ENCODE data around the gene NOL3.

The NOL3 gene

DNA sequence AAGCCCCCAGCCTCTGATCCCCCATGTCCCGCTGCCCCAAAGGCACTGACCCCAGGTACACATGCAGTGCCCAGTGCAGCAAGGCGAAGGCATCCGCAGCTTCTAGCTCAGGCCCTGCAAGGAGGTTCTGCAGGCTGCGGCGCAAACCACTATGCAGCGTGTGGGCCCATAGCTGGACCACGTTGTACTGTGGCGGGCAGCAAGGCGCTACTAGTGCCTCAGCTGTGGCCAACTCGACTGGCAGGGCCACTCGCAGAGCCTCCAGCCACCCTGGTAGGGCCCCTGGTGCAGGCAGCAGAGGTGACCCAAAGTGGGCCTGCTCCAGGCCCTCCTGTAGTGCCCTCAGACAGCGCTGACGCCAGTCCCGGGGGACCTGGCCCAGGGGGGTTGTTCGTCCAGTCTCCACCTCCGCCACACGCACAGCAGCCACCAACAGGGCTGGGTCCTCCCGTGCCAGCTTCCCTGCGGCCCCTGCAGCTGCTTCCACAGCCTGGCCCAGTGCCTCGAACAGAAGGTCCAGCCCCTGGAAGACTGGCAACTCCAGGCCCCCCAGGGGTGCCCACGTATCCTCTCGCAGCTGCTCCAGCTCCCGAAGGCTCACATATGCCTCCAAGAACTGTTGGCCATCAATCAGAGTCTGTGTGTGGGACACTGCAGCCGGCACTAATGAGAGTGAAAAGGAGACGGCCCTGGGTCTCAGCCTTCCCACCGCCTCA, 17.0 kb downstream of the NOL3 start:
- ChIA-PET POLR2A (ENCODE audit: low non-redundant PET) (interaction anchor here (0.6 kb wide), 1 partner anchor 236 kb away, joined by 3 read pairs; no protein-coding TSS in a partner anchor), CTCF (no interaction called here)
- H3K27ac ChIP-seq = no peak overlapping the region; the same call in 1 of the 2 replicates
- TF ChIP-seq, protein P1, sequence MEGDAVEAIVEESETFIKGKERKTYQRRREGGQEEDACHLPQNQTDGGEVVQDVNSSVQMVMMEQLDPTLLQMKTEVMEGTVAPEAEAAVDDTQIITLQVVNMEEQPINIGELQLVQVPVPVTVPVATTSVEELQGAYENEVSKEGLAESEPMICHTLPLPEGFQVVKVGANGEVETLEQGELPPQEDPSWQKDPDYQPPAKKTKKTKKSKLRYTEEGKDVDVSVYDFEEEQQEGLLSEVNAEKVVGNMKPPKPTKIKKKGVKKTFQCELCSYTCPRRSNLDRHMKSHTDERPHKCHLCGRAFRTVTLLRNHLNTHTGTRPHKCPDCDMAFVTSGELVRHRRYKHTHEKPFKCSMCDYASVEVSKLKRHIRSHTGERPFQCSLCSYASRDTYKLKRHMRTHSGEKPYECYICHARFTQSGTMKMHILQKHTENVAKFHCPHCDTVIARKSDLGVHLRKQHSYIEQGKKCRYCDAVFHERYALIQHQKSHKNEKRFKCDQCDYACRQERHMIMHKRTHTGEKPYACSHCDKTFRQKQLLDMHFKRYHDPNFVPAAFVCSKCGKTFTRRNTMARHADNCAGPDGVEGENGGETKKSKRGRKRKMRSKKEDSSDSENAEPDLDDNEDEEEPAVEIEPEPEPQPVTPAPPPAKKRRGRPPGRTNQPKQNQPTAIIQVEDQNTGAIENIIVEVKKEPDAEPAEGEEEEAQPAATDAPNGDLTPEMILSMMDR (conservative IDR thresholded peaks at IDR 0.05; ENCODE audit: low read depth) = no peak
- DNase-seq (ENCODE audit: low spot score) = no peak

DNA sequence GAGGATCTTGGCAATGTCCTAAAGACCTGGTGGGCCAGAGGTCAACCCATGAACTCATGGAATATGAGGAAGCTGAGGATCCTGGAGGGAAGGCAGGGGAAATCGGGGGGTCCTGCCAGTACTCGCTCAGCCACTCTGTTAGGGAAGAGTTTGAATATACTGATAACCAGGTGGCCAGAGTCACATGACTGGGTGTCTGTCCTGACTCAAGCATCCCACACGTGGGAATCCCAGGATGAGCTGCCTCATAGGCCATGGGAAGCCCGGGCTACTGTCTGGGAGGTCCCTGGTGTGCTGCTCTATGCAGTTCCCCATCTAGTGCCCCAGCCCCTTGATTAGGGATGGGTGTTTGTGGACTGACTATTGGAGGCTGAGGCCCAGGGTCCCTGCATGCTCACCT, 18.0 kb downstream of the NOL3 start:
- POLR2A ChIA-PET (ENCODE audit: low non-redundant PET) = no interaction called here
- TF ChIP-seq, protein P1 (conservative IDR thresholded peaks at IDR 0.05; ENCODE audit: low read depth) = no peak
- CTCF ChIA-PET = no interaction called here
- no peak overlapping the region for H3K27ac ChIP-seq
- no peak for DNase-seq (ENCODE audit: low spot score)

DNA sequence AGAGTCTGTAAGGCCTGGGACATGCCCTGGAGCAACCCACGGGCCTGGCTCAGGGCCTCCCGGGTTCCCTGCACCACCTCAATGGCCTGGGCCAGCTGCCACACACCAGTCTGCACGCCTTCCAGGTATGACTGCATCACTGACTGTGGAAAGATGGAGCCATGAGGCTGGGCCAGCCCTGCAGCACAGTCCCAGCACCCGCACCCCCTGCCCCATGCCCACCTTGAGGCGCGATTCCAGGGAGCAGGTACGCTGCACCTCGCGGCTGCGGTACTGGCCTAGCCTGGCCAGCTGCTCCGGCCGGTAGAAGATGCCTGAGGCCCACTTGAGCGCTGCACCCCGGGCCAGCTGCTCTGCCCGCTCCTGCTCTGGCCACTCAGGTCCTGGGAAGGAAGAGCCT, 18.5 kb downstream of the NOL3 start:
- DNase-seq (ENCODE audit: low spot score) = no peak
- POLR2A ChIA-PET (ENCODE audit: low non-redundant PET) = no interaction called here
- CTCF ChIA-PET = no interaction called here
- no peak overlapping the region for H3K27ac ChIP-seq
- TF ChIP-seq, protein P1 (conservative IDR thresholded peaks at IDR 0.05; ENCODE audit: low read depth) = no peak

DNA sequence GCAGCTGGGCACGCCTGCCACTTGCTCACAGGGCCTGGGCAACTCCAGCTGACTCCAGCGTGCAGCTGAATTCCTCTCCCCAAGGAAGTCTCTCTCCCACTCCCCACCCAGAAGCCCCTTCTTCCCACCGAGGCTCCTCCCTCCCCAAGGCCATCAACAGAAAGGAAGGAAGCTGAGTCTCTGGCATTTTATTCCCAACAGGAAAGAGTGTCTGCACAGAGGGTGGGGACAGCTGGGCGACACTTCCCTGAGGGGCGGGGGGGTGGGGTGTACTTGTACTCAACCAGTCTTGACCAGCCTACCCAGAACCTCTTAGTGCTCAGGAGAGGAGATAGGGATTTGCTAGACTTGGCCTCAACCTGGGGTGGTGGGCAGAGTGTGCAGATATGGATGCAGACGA, 19.7 kb downstream of the NOL3 start, which contains the start of gene EXOC3L1:
Gene EXOC3L1, minus strand, starts transcription at position 96 of the 400 bp plus-strand sequence. CDS start 460 bp downstream, outside the sequence.
- TF ChIP-seq, protein P1 (conservative IDR thresholded peaks at IDR 0.05; ENCODE audit: low read depth) = no peak
- H3K27ac ChIP-seq = peak within 1 kb of the TSS; percentile 26; the same call in 1 of the 2 replicates
- DNase-seq (ENCODE audit: low spot score) = no peak
- ChIA-PET POLR2A (ENCODE audit: low non-redundant PET) (no interaction called here), CTCF (interaction anchor here (0.5 to 0.7 kb wide), 3 partner anchors 20 to 236 kb away, joined by 3 to 6 read pairs (median 3); partner anchors contain the start of gene NOL3)

DNA sequence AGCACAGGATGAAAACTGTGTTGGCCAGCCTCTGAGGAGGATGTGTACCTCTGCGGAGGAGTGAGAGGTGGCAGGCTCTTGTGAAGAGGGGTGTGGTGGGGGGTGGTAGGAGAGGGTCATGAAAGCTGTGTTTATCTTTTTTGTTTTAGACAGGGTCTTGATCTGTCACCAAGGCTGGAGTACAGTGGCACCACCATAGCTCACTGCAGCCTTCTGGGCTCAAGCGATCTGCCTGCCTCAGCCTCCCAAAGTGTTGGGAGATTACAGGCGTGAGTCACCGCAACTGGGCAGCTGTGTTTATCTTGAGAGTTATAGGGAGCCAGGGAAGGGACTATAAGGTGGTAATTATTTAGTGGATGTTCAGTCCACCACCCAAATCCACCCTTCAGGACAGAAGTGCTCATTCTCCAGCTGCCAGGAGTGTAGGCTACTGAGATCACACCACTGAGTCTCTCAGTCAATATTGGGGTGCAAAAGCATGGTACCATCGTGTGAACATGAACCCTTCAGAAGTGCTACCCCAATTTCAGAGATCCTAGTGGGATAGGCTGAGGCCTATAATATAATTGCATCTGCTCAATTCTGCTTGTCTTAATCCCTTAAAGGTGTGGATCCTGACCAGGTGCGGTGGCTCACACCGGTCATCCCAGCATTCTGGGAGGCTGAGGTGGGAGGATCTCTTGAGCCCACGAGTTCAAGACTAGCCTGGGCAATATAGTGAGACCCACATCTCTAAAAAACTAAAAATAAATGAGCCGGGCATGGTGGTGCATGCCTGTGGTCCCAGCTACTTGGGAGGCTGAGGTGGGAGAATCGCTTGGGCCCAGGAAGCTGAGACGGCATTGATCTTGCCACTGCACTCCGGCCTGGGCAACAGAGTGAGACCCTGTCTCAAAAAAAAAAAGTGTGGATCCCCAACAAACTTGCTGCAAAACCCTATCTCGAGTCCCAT, 20.4 kb downstream of the NOL3 start:
- ChIA-PET CTCF (interaction anchor here (0.5 to 0.7 kb wide), 2 partner anchors 21 to 237 kb away, joined by 3 to 6 read pairs; partner anchors contain the start of gene NOL3), POLR2A (ENCODE audit: low non-redundant PET) (no interaction called here)
- no peak for DNase-seq (ENCODE audit: low spot score)
- TF ChIP-seq, protein P1 (conservative IDR thresholded peaks at IDR 0.05; ENCODE audit: low read depth) = no peak
- H3K27ac ChIP-seq = peak overlapping the region; percentile 26; the same call in 1 of the 2 replicates

DNA sequence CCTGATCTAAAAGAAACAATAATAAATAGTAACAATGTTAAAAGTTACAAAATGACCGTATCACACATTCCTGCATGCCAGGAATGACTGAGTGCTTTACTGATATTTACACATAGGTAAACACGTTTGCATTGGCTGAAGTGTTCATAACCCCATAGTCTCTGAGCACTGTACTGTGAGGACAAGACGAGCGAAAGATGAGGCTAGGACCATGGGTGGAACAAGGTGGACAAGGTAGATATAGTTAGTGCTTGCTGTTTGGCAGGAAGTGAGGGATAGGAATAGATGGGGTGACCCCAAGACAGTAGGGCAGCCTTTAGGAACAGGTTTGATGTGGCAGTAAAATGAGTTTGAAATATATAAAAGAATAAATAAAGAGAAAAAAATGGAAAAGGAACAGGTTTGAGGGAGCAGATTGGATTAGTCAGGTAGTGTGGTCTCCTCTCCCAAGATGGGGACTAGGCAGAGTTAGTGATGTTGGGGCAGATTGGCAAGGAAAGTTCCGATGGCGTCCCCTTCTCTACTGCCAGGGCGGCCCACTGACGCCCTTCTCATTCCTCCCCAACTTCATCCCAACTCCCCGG, 21.2 kb downstream of the NOL3 start:
- ChIA-PET CTCF (no interaction called here), POLR2A (ENCODE audit: low non-redundant PET) (no interaction called here)
- TF ChIP-seq, protein P1 (conservative IDR thresholded peaks at IDR 0.05; ENCODE audit: low read depth) = no peak
- DNase-seq (ENCODE audit: low spot score) = no peak
- peak overlapping the region; percentile 74 for H3K27ac ChIP-seq

Measured in RWPE1 (cell line).